C4-2B (cell line): Measurements from ENCODE around the gene ITPRIP.

Experiments used
- ZFX ChIP-seq: fragments of 450-650 bp; IDR thresholded peaks from 2 replicates; pipeline ENCODE4 v1.6.1; 2017
- TF ChIP-seq, protein P1 (sequence below): fragments of 450-650 bp; conservative IDR thresholded peaks from 2 replicates; pipeline ENCODE4 v1.5.1; 2017; ENCODE audit warnings: mild to moderate bottlenecking

DNA sequence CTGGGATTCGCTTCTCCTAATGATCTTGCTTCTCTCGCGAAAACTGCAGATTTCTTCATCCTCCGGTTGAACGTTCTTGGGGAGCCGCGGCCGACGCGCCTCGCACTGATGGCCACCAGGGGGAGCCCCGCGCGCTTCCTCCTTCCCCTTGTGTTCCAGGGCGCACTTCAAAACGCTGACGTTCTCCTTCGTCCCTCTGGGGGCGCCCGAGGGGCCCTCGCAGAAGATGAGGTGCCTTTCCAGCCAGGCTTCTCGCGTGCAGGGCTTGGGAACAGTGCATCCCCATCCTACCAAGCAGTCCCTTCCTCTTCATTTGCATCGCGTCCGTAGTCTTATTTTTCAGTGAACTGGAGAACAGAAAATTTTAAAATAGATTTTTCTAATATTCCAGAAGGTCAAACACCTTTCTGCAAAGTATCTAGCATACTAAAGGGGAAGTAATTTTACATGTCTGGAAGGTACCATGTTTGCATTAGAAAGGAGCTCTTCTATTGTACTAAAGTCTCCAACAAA is 46.8 kb downstream of the ITPRIP start:
- TF ChIP-seq, protein P1, sequence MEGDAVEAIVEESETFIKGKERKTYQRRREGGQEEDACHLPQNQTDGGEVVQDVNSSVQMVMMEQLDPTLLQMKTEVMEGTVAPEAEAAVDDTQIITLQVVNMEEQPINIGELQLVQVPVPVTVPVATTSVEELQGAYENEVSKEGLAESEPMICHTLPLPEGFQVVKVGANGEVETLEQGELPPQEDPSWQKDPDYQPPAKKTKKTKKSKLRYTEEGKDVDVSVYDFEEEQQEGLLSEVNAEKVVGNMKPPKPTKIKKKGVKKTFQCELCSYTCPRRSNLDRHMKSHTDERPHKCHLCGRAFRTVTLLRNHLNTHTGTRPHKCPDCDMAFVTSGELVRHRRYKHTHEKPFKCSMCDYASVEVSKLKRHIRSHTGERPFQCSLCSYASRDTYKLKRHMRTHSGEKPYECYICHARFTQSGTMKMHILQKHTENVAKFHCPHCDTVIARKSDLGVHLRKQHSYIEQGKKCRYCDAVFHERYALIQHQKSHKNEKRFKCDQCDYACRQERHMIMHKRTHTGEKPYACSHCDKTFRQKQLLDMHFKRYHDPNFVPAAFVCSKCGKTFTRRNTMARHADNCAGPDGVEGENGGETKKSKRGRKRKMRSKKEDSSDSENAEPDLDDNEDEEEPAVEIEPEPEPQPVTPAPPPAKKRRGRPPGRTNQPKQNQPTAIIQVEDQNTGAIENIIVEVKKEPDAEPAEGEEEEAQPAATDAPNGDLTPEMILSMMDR = peak; percentile 100
- TF ChIP-seq ZFX = no peak
